GDM1 (cell line): ENCODE results near the gene CEP57L1.
"Not testable (repeated sequence)": the region's sequence is repeated elsewhere in the genome, so short reads cannot be mapped to it uniquely, and the experiment has no call there.

ENCODE experiments used
- DNase-seq: peaks from one replicate; lab custom pipeline; 2025; lab: John Stamatoyannopoulos, UW

CEP57L1 gene

GRCh38 chr6:109172101-109172746 lies 76.9 kb downstream of the CEP57L1 start:
- no peak for DNase-seq

GRCh38 chr6:109174916-109175315 lies 79.6 kb downstream of the CEP57L1 start:
- no peak for DNase-seq

GRCh38 chr6:109178921-109179320 lies 83.6 kb downstream of the CEP57L1 start:
- no peak for DNase-seq

- DNase-seq, result no peak
Measured at GRCh38 chr6:109179507-109179906, 84.2 kb downstream of the CEP57L1 start.

- DNase-seq, result no peak
Measured at GRCh38 chr6:109182578-109182977, 87.3 kb downstream of the CEP57L1 start.

GRCh38 chr6:109183109-109183650 lies 87.9 kb downstream of the CEP57L1 start:
- DNase-seq, result peak; percentile 13

GRCh38 chr6:109184638-109185037 lies 89.3 kb downstream of the CEP57L1 start:
- DNase-seq, result no peak

GRCh38 chr6:109186012-109186411 lies 90.7 kb downstream of the CEP57L1 start:
- no peak for DNase-seq

- DNase-seq, result peak; percentile 30
Measured at GRCh38 chr6:109187399-109188114, 92.2 kb downstream of the CEP57L1 start.

GRCh38 chr6:109188115-109188411 lies 92.8 kb downstream of the CEP57L1 start:
- no peak for DNase-seq

- not testable (repeated sequence) for DNase-seq
Measured at GRCh38 chr6:109191368-109191767, 96.1 kb downstream of the CEP57L1 start.

GRCh38 chr6:109192865-109193264 lies 97.6 kb downstream of the CEP57L1 start:
- no peak for DNase-seq

GRCh38 chr6:109194880-109195279 lies 99.6 kb downstream of the CEP57L1 start:
- DNase-seq, result no peak

- no peak for DNase-seq
Measured at GRCh38 chr6:109197061-109197460, 101.8 kb downstream of the CEP57L1 start.

GRCh38 chr6:109202409-109203264 lies 107.3 kb downstream of the CEP57L1 start:
- DNase-seq, result no peak

GRCh38 chr6:109204511-109204910 lies 109.2 kb downstream of the CEP57L1 start:
- no peak for DNase-seq

GRCh38 chr6:109212683-109213082 lies 117.4 kb downstream of the CEP57L1 start:
- DNase-seq, result no peak
